Panc1 (cell line): ENCODE measurements around the gene USP32.

Experiments
- CTCF ChIP-seq: fragments of 450-650 bp; IDR thresholded peaks from 2 replicates; pipeline ENCODE4 v1.5.1; 2017; ENCODE audit warnings: mild to moderate bottlenecking
- POLR2AphosphoS5 ChIP-seq: IDR thresholded peaks from 2 replicates; pipeline ENCODE4 v1.6.1; 2012; ENCODE audit warnings: mild to moderate bottlenecking, low read depth, low read length, moderate library complexity
- REST ChIP-seq, 2 experiments: IDR thresholded peaks; 2 replicates each; pipeline ENCODE4 v1.6.1; 2011 to 2012; ENCODE audit warnings: low read depth in 2 of 2, control low read depth in 1 of 2, low read length in 1 of 2, mild to moderate bottlenecking in 1 of 2, moderate library complexity in 1 of 2; ENCODE audit not compliant: insufficient read depth in 1 of 2
- SIN3A ChIP-seq: IDR thresholded peaks from 2 replicates; pipeline ENCODE4 v1.6.1; 2012; ENCODE audit warnings: low read depth, mild to moderate bottlenecking, low read length, moderate library complexity, borderline replicate concordance; ENCODE audit not compliant: insufficient read depth
- TCF7L2 ChIP-seq: IDR thresholded peaks from 2 replicates; pipeline ENCODE4 v1.6.1; 2011; ENCODE audit warnings: mild to moderate bottlenecking, low read depth, low read length, inconsistent platforms

GRCh38 chr17:60361889-60362288 lies 30.0 kb downstream of the USP32 start:
- TF ChIP-seq POLR2AphosphoS5, result no peak
- TF ChIP-seq CTCF, result no peak
- no peak for TF ChIP-seq SIN3A
- TF ChIP-seq REST (IDR thresholded peaks at IDR 0.05; ENCODE audit: insufficient read depth in 1 of 2, low read depth in 2 of 2, low read length in 1 of 2), result no peak
- TF ChIP-seq TCF7L2, result no peak
